ENCODE data around the gene NRDE2. TPM values are rescaled to one million over a fixed set of nuclear protein-coding genes. Genes with fewer than 3 reads are reported as not detected.
A peak's percentile ranks its signal among the peaks of the same experiment; 100 is the strongest.
"Not testable (repeated sequence)": the region's sequence is repeated elsewhere in the genome, so short reads cannot be mapped to it uniquely, and the experiment has no call there.

NRDE2 gene
- total RNA-seq, 1 experiment from 2014 or later = 19.5 TPM

DNA sequence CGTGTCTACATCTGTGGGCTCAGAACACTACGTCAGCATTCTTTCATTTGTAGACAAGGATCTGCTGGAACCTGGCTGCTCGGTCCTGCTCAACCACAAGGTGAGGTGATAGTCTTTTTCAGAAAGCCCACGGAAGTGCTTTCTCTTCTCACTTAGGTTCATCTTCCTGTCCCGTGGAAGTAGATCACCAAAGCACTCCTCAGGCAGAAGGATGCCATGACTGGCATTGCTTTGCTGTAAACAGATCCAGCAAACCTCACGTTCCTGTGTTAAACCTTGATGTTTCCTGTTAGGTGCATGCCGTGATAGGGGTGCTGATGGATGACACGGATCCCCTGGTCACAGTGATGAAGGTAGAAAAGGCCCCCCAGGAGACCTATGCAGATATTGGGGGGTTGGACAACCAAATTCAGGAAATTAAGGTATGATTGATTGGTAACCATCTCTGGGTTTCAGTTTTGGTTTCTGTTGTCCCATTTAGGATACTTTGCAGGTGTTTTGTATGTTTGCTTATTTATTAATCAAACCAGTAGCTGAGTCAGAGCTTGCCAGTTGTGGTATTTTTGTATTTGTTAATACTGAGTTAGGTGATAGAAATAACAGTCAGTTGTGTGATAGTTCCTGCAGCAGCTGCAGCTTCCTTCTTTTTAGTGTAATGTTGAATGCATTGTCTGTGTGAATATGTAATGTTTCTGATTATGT is 67.8 kb downstream of the NRDE2 start:
- Histone ChIP-seq H3K79me2 (ENCODE audit: low read length) (peaks cover 11% of the 10 kb centered on the region), H3K27ac (ENCODE audit: low read length) (no peak overlapping the region), H4K20me1 (ENCODE audit: insufficient read depth, low read depth, low read length) (no peaks in the 10 kb centered on the region), H2AFZ (ENCODE audit: low read length) (no peak overlapping the region), H3K9me3 (ENCODE audit: low read length) (no peaks in the 10 kb centered on the region), H3K4me2 (ENCODE audit: low read depth, low read length, poor library complexity, severe bottlenecking) (no peak overlapping the region), H3K4me3 (ENCODE audit: low read length) (no peak overlapping the region), H3K9ac (ENCODE audit: low read length) (no peak overlapping the region), H3K9me2 (replicated peaks; ENCODE audit: insufficient read depth, low read length) (no peaks in the 10 kb centered on the region), H3K36me3 (ENCODE audit: insufficient read depth, low read length) (peaks cover 57% of the 10 kb centered on the region), H3K27me3 (ENCODE audit: low read length) (no peaks in the 10 kb centered on the region), H3K4me1 (ENCODE audit: low read length) (no peaks in the 10 kb centered on the region)
- no peak for DNase-seq

DNA sequence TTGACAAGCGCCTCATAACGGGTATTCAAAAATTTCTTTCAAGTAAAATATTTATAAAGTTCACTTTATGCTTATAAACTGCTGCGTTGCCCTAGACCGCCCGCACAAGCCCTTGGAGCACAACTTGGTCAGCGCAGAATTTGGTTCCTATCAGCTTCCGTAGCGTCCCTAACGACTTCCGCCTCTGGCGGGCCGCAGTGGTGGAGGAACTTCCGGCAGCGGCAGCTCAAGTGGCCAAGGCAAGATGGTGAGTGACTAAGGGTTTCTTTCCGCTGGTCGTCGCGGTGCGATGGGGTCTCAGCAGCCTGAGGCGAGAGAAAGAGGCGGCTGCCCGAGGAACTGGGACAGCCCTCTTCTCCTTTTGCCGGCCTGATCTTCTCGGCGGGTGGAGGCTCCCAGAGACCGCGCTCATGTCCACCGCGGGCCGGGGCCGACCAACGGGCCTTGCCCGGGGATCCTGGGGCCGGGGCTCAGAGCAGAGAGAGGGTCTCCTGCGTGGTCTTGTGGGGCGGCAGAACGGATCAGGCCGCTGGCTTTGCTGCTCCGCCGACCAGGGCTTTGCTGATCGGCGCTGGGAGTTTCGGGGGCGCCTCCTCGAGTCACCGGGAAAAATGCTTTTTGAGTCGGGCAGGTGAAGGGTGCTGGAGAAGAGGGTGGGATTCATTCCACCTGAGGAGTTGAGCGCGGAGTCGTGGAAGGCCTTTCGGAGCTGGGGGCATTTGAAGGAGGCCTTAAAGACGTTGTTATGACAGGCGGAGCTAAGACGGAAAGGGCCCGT is 75.2 kb downstream of the NRDE2 start, which contains the start of gene PSMC1:
Gene PSMC1, plus strand, starts transcription at position 200 of the 778 bp plus-strand sequence. Its CDS starts 45 bp downstream, at position 245.
- H3K9me2 ChIP-seq (replicated peaks; ENCODE audit: insufficient read depth, low read length) = no peaks in the 10 kb centered on the region
- peak within 1 kb of the TSS; percentile 66 for H3K27ac ChIP-seq (ENCODE audit: low read length)
- peak within 1 kb of the TSS; percentile 96 for H3K9ac ChIP-seq (ENCODE audit: low read length)
- H3K4me3 ChIP-seq (ENCODE audit: low read length) = peak within 1 kb of the TSS; percentile 94
- H3K4me2 ChIP-seq (ENCODE audit: low read depth, low read length, poor library complexity, severe bottlenecking) = peak within 1 kb of the TSS; percentile 89
- peak within 1 kb of the TSS; percentile 85 for H2AFZ ChIP-seq (ENCODE audit: low read length)
- peaks cover 13% of the 10 kb centered on the region; the same call in 1 of the 2 replicates for H4K20me1 ChIP-seq (ENCODE audit: insufficient read depth, low read depth, low read length)
- H3K27me3 ChIP-seq (ENCODE audit: low read length) = no peaks in the 10 kb centered on the region
- peak; percentile 99 for DNase-seq
- peaks cover 36% of the 10 kb centered on the region for H3K4me1 ChIP-seq (ENCODE audit: low read length)
- H3K36me3 ChIP-seq (ENCODE audit: insufficient read depth, low read length) = peaks cover 29% of the 10 kb centered on the region
- H3K79me2 ChIP-seq (ENCODE audit: low read length) = peaks cover 42% of the 10 kb centered on the region
- no peaks in the 10 kb centered on the region for H3K9me3 ChIP-seq (ENCODE audit: low read length)

- Histone ChIP-seq H3K9ac (ENCODE audit: low read length) (peak overlapping the region; percentile 96), H3K36me3 (ENCODE audit: insufficient read depth, low read length) (peaks cover 22% of the 10 kb centered on the region), H3K9me2 (replicated peaks; ENCODE audit: insufficient read depth, low read length) (no peaks in the 10 kb centered on the region), H3K27me3 (ENCODE audit: low read length) (no peaks in the 10 kb centered on the region), H2AFZ (ENCODE audit: low read length) (peak overlapping the region; percentile 17), H3K4me2 (ENCODE audit: low read depth, low read length, poor library complexity, severe bottlenecking) (peak overlapping the region; percentile 89), H3K4me3 (ENCODE audit: low read length) (peak overlapping the region; percentile 94), H4K20me1 (ENCODE audit: insufficient read depth, low read depth, low read length) (peaks cover 13% of the 10 kb centered on the region; the same call in 1 of the 2 replicates), H3K4me1 (ENCODE audit: low read length) (peaks cover 36% of the 10 kb centered on the region), H3K9me3 (ENCODE audit: low read length) (no peaks in the 10 kb centered on the region), H3K27ac (ENCODE audit: low read length) (peak overlapping the region; percentile 66), H3K79me2 (ENCODE audit: low read length) (peaks cover 42% of the 10 kb centered on the region)
- peak; percentile 57 for DNase-seq
These were observed 75.9 kb downstream of the NRDE2 start for GRCh38 chr14:90255871-90256270.

DNA sequence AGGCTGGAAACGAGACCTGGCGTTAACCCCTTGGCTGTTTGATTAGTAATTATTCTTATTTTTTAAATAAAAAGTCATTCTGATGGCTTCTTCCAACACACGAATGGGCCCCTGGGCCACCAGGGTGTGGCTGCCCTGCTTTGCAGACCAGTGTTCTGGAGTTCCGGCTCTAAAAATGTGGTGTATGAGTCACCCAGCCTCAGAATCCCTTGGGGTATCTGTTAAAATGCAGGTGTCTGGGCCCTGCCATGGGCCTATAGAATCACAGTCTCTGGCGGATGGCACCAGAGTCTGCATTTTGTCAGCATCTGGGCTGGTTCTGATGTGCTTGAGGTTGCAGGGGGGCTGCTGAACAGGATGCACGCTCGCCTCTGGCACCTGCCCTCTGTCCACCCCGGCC is 77.9 kb downstream of the NRDE2 start:
- DNase-seq = peak; percentile 89
- H3K27ac ChIP-seq (ENCODE audit: low read length) = peak overlapping the region; percentile 72

DNA sequence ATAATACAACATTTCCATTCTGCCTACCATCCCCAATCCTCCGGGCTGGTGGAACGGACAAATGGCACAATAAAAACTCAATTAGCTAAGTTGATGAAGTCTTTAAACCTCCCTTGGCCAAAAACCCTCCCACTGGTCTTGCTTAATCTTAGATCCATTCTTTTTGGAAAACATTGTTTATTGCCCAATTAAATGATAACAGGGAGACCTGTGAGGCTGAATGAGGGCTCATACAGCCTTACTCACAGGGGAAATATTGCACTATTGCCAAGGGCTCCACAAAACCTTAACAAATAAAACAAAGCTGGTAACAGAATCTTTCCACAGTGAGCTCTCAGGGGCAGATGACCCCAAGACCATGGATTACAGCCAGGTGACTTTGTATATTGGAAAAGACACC is 83.1 kb downstream of the NRDE2 start:
- H3K36me3 ChIP-seq (ENCODE audit: insufficient read depth, low read length) = no peaks in the 10 kb centered on the region
- no peak overlapping the region for H3K4me3 ChIP-seq (ENCODE audit: low read length)
- no peaks in the 10 kb centered on the region for H3K79me2 ChIP-seq (ENCODE audit: low read length)
- peaks cover 6% of the 10 kb centered on the region for H3K4me1 ChIP-seq (ENCODE audit: low read length)
- no peaks in the 10 kb centered on the region for H3K27me3 ChIP-seq (ENCODE audit: low read length)
- DNase-seq = no peak
- no peak overlapping the region for H3K9ac ChIP-seq (ENCODE audit: low read length)
- H3K4me2 ChIP-seq (ENCODE audit: low read depth, low read length, poor library complexity, severe bottlenecking) = no peak overlapping the region
- no peaks in the 10 kb centered on the region for H3K9me2 ChIP-seq (replicated peaks; ENCODE audit: insufficient read depth, low read length)
- H3K27ac ChIP-seq (ENCODE audit: low read length) = no peak overlapping the region
- H2AFZ ChIP-seq (ENCODE audit: low read length) = no peak overlapping the region
- H4K20me1 ChIP-seq (ENCODE audit: insufficient read depth, low read depth, low read length) = no peaks in the 10 kb centered on the region
- H3K9me3 ChIP-seq (ENCODE audit: low read length) = no peaks in the 10 kb centered on the region

More for the DNA sequence above, 77.9 kb downstream of the NRDE2 start:
- Histone ChIP-seq H2AFZ (ENCODE audit: low read length) (peak overlapping the region; percentile 25), H3K4me2 (ENCODE audit: low read depth, low read length, poor library complexity, severe bottlenecking) (peak overlapping the region; percentile 54), H4K20me1 (ENCODE audit: insufficient read depth, low read depth, low read length) (peaks cover 13% of the 10 kb centered on the region; the same call in 1 of the 2 replicates), H3K4me3 (ENCODE audit: low read length) (peak overlapping the region; percentile 26; the same call in 1 of the 2 replicates), H3K9me2 (replicated peaks; ENCODE audit: insufficient read depth, low read length) (no peaks in the 10 kb centered on the region), H3K4me1 (ENCODE audit: low read length) (peaks cover 39% of the 10 kb centered on the region), H3K27me3 (ENCODE audit: low read length) (no peaks in the 10 kb centered on the region), H3K9me3 (ENCODE audit: low read length) (no peaks in the 10 kb centered on the region), H3K9ac (ENCODE audit: low read length) (peak overlapping the region; percentile 23), H3K79me2 (ENCODE audit: low read length) (peaks cover 31% of the 10 kb centered on the region), H3K36me3 (ENCODE audit: insufficient read depth, low read length) (peaks cover 8% of the 10 kb centered on the region)

DNA sequence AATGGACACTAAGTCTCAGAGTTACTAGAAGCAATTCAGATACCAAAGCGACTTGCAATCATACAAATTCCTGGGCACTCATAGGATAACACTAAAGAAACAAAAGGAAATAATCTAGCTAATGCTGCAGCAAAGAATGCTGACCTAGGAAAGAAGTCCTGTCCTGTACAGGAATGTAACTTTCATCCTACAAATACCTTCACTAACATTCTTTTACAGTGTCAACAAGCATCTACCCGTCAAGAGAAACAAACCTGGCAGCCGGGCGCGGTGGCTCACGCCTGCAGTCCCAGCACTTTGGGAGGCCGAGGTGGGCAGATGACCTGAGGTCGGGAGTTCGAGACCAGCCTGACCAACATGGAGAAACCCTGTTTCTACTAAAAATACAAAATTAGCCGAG is 84.3 kb downstream of the NRDE2 start:
- H3K79me2 ChIP-seq (ENCODE audit: low read length); H3K4me2 ChIP-seq (ENCODE audit: low read depth, low read length, poor library complexity, severe bottlenecking); H3K4me1 ChIP-seq (ENCODE audit: low read length); H4K20me1 ChIP-seq (ENCODE audit: insufficient read depth, low read depth, low read length); H3K27ac ChIP-seq (ENCODE audit: low read length); H3K9me2 ChIP-seq (replicated peaks; ENCODE audit: insufficient read depth, low read length); H3K9me3 ChIP-seq (ENCODE audit: low read length); H3K27me3 ChIP-seq (ENCODE audit: low read length); H2AFZ ChIP-seq (ENCODE audit: low read length); H3K9ac ChIP-seq (ENCODE audit: low read length); DNase-seq; H3K4me3 ChIP-seq (ENCODE audit: low read length); H3K36me3 ChIP-seq (ENCODE audit: insufficient read depth, low read length): not testable (repeated sequence)

DNA sequence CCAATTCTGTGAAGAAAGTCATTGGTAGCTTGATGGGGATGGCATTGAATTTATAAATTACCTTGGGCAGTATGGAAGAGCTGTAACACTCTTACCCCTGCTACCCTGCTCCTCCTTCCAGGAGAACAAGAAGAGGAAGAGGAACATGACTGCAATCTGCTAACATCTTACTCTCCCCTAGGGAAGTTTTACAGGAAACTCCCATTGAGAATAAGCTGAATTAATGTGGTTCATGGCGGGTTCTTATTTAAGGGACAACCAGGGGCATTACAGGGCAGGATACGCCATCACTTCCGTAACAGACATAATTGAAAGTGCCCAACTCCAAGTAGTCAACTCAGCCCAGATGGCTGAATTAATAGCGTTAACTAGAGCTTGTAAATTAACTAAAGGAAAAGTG is 84.8 kb downstream of the NRDE2 start:
- no peaks in the 10 kb centered on the region for H3K9me2 ChIP-seq (replicated peaks; ENCODE audit: insufficient read depth, low read length)

GRCh38 chr14:90242444-90242843 is 89.3 kb downstream of the NRDE2 start:
- no peak overlapping the region for H3K4me2 ChIP-seq (ENCODE audit: low read depth, low read length, poor library complexity, severe bottlenecking)
- no peaks in the 10 kb centered on the region for H4K20me1 ChIP-seq (ENCODE audit: insufficient read depth, low read depth, low read length)
- H3K4me3 ChIP-seq (ENCODE audit: low read length) = no peak overlapping the region

More for the DNA sequence above, 84.8 kb downstream of the NRDE2 start:
- no peak for DNase-seq
- H3K4me1 ChIP-seq (ENCODE audit: low read length) = peaks cover 2% of the 10 kb centered on the region; the same call in 1 of the 2 replicates
- H3K9ac ChIP-seq (ENCODE audit: low read length) = no peak overlapping the region
- H3K36me3 ChIP-seq (ENCODE audit: insufficient read depth, low read length) = no peaks in the 10 kb centered on the region
- H3K9me3 ChIP-seq (ENCODE audit: low read length) = no peaks in the 10 kb centered on the region
- H3K4me2 ChIP-seq (ENCODE audit: low read depth, low read length, poor library complexity, severe bottlenecking) = no peak overlapping the region
- no peaks in the 10 kb centered on the region for H3K79me2 ChIP-seq (ENCODE audit: low read length)
- no peaks in the 10 kb centered on the region for H4K20me1 ChIP-seq (ENCODE audit: insufficient read depth, low read depth, low read length)
- H2AFZ ChIP-seq (ENCODE audit: low read length) = no peak overlapping the region
- no peak overlapping the region for H3K27ac ChIP-seq (ENCODE audit: low read length)
- H3K27me3 ChIP-seq (ENCODE audit: low read length) = no peaks in the 10 kb centered on the region
- no peak overlapping the region for H3K4me3 ChIP-seq (ENCODE audit: low read length)

More at GRCh38 chr14:90242444-90242843, 89.3 kb downstream of the NRDE2 start:
- Histone ChIP-seq H3K27me3 (ENCODE audit: low read length) (no peaks in the 10 kb centered on the region), H3K79me2 (ENCODE audit: low read length) (no peaks in the 10 kb centered on the region), H3K9me2 (replicated peaks; ENCODE audit: insufficient read depth, low read length) (no peaks in the 10 kb centered on the region), H3K4me1 (ENCODE audit: low read length) (no peaks in the 10 kb centered on the region), H3K9me3 (ENCODE audit: low read length) (peaks cover 29% of the 10 kb centered on the region), H3K36me3 (ENCODE audit: insufficient read depth, low read length) (no peaks in the 10 kb centered on the region; the same call in 1 of the 2 replicates), H2AFZ (ENCODE audit: low read length) (no peak overlapping the region), H3K9ac (ENCODE audit: low read length) (no peak overlapping the region), H3K27ac (ENCODE audit: low read length) (no peak overlapping the region)
- no peak for DNase-seq

Measured in Karpas-422 (cell line).